ENCODE measurements around the gene CBLIF. TPM values are rescaled to one million over a fixed set of nuclear protein-coding genes. Genes with fewer than 3 reads are reported as not detected.

CBLIF gene
- total RNA-seq, 3 donors from 2014 or later (not counting 1 experiment from before 2014, with no cell fraction given), result not detected

GRCh38 chr11:59810911-59811259, 34.4 kb downstream of the CBLIF start:
- no peaks in the 10 kb centered on the region for H3K27me3 ChIP-seq (ENCODE audit: control insufficient read depth, insufficient read depth, low read length)
- H3K4me3 ChIP-seq (ENCODE audit: low read length), result peak overlapping the region; percentile 59
- peak overlapping the region; percentile 91 for H3K4me3 Mint-ChIP-seq
- H3K36me3 ChIP-seq (ENCODE audit: control insufficient read depth, insufficient read depth, low read length), result peaks cover 20% of the 10 kb centered on the region
- H3K36me3 Mint-ChIP-seq, result peaks cover 6% of the 10 kb centered on the region
- no peaks in the 10 kb centered on the region for H3K9me3 Mint-ChIP-seq
- DNase-seq, result no peak
- H3K27me3 Mint-ChIP-seq (ENCODE audit: low read depth in 2 of 2), result peaks cover 0 to 2% of the 10 kb centered on the region in 2 donors
- intact Hi-C loops (cut with micrococcal nuclease), result loop anchor here (2.0 kb wide), 2 partner anchors 56 to 142 kb away; partner anchors contain the start of genes PATL1 and STX3
- H3K27ac ChIP-seq (ENCODE audit: low read length), result peak overlapping the region; percentile 69
- peak overlapping the region; percentile 81 to 90 for H3K27ac Mint-ChIP-seq
- TF ChIP-seq CTCF (IDR thresholded peaks at IDR 0.05), result no peak
- H3K4me1 Mint-ChIP-seq, result peaks cover 12 to 24% of the 10 kb centered on the region in 2 donors
- no peak for ATAC-seq
- H3K4me1 ChIP-seq (ENCODE audit: control insufficient read depth, insufficient read depth, low read length), result peaks cover 13% of the 10 kb centered on the region
- no peaks in the 10 kb centered on the region for H3K9me3 ChIP-seq (ENCODE audit: control insufficient read depth, insufficient read depth, low read length)
- 15% methylated on average over 8 of the region's 8 CpGs for WGBS (ENCODE audit: insufficient coverage)

- WGBS (ENCODE audit: insufficient coverage), result 0% methylated on average over 54 of the region's 54 CpGs
- Mint-ChIP-seq H3K4me3 (peak within 1 kb of the TSS; percentile 91), H3K27ac (peak within 1 kb of the TSS; percentile 81 to 90), H3K9me3 (no peaks in the 10 kb centered on the region), H3K36me3 (peaks cover 6% of the 10 kb centered on the region), H3K27me3 (ENCODE audit: low read depth in 2 of 2) (peaks cover 0 to 2% of the 10 kb centered on the region in 2 donors), H3K4me1 (peaks cover 12 to 24% of the 10 kb centered on the region in 2 donors)
- peak within 1 kb of the TSS; percentile 69 for H3K27ac ChIP-seq (ENCODE audit: low read length)
- ATAC-seq, result peak; percentile 97 to 99 (median 98)
- peaks cover 26% of the 10 kb centered on the region for H3K36me3 ChIP-seq (ENCODE audit: control insufficient read depth, insufficient read depth, low read length)
- H3K4me3 ChIP-seq (ENCODE audit: low read length), result peak within 1 kb of the TSS; percentile 59
- no peak for TF ChIP-seq CTCF (IDR thresholded peaks at IDR 0.05)
- no peaks in the 10 kb centered on the region for H3K27me3 ChIP-seq (ENCODE audit: control insufficient read depth, insufficient read depth, low read length)
- intact Hi-C loops (cut with micrococcal nuclease), result loop anchor here (2.0 kb wide), 2 partner anchors 56 to 142 kb away; partner anchors contain the start of genes PATL1 and STX3
- peak; percentile 79 to 95 for DNase-seq
- peaks cover 13% of the 10 kb centered on the region for H3K4me1 ChIP-seq (ENCODE audit: control insufficient read depth, insufficient read depth, low read length)
- H3K9me3 ChIP-seq (ENCODE audit: control insufficient read depth, insufficient read depth, low read length), result no peaks in the 10 kb centered on the region
Measured at GRCh38 chr11:59810189-59810910, 34.9 kb downstream of the CBLIF start, which contains the start of gene MRPL16. TSS of gene MRPL16 (minus strand) at chr11:59810778. CDS start at chr11:59810658, 120 bp downstream.

GRCh38 chr11:59807047-59807610, 38.2 kb downstream of the CBLIF start:
- Mint-ChIP-seq H3K36me3 (peaks cover 6% of the 10 kb centered on the region), H3K27ac (peak overlapping the region in 1 of 2 donors; percentile 31), H3K4me1 (peaks cover 12 to 25% of the 10 kb centered on the region in 2 donors), H3K4me3 (no peak overlapping the region), H3K9me3 (no peaks in the 10 kb centered on the region), H3K27me3 (ENCODE audit: low read depth in 2 of 2) (peaks cover 0 to 2% of the 10 kb centered on the region in 2 donors)
- Histone ChIP-seq H3K4me3 (ENCODE audit: low read length) (no peak overlapping the region), H3K27ac (ENCODE audit: low read length) (no peak overlapping the region), H3K36me3 (ENCODE audit: control insufficient read depth, insufficient read depth, low read length) (peaks cover 28% of the 10 kb centered on the region), H3K27me3 (ENCODE audit: control insufficient read depth, insufficient read depth, low read length) (no peaks in the 10 kb centered on the region), H3K9me3 (ENCODE audit: control insufficient read depth, insufficient read depth, low read length) (no peaks in the 10 kb centered on the region), H3K4me1 (ENCODE audit: control insufficient read depth, insufficient read depth, low read length) (peaks cover 13% of the 10 kb centered on the region)
- ATAC-seq (no peak), DNase-seq (no peak)
- WGBS (ENCODE audit: insufficient coverage), result no CpG with 5 or more reads among the region's 1 CpG
- intact Hi-C loops (cut with micrococcal nuclease), result loop anchor here (10.0 kb wide), 1 partner anchor 252 kb away; no protein-coding TSS in a partner anchor
- no peak for TF ChIP-seq CTCF (IDR thresholded peaks at IDR 0.05)

Data from natural killer cell (primary cell).